GM19395 (cell line): Measurements from ENCODE around the gene PLOD2.

Experiments
- ATAC-seq: cut with Tn5 transposase; IDR thresholded peaks from one replicate; pipeline ENCODE4 v1.9.1; 2021; ENCODE audit warnings: mild to moderate bottlenecking, moderate library complexity; ENCODE audit not compliant: unreplicated experiment

The PLOD2 gene

GRCh38 chr3:146102885-146103284 lies 58.1 kb downstream of the PLOD2 start:
- no peak for ATAC-seq

GRCh38 chr3:146101538-146101937 lies 59.4 kb downstream of the PLOD2 start:
- ATAC-seq = no peak

- no peak for ATAC-seq
Observed at GRCh38 chr3:146100825-146101444, 60.0 kb downstream of the PLOD2 start.

GRCh38 chr3:146100180-146100579 lies 60.8 kb downstream of the PLOD2 start:
- no peak for ATAC-seq

GRCh38 chr3:146099316-146099715 lies 61.7 kb downstream of the PLOD2 start:
- ATAC-seq = no peak

GRCh38 chr3:146093896-146094295 lies 67.1 kb downstream of the PLOD2 start:
- ATAC-seq = no peak

- ATAC-seq = no peak
Observed at GRCh38 chr3:146092230-146092629, 68.8 kb downstream of the PLOD2 start.

GRCh38 chr3:146091397-146091796 lies 69.6 kb downstream of the PLOD2 start:
- peak; percentile 82 for ATAC-seq

GRCh38 chr3:146090521-146090920 lies 70.5 kb downstream of the PLOD2 start:
- ATAC-seq = no peak

GRCh38 chr3:146088840-146089239 lies 72.1 kb downstream of the PLOD2 start:
- no peak for ATAC-seq

GRCh38 chr3:146087116-146087515 lies 73.9 kb downstream of the PLOD2 start:
- no peak for ATAC-seq

- no peak for ATAC-seq
Observed at GRCh38 chr3:146086211-146086610, 74.8 kb downstream of the PLOD2 start.

GRCh38 chr3:146085678-146086077 lies 75.3 kb downstream of the PLOD2 start:
- no peak for ATAC-seq

- ATAC-seq = no peak
Observed at GRCh38 chr3:146080578-146080977, 80.4 kb downstream of the PLOD2 start.

- no peak for ATAC-seq
Observed at GRCh38 chr3:146078031-146078430, 83.0 kb downstream of the PLOD2 start.

GRCh38 chr3:146077181-146077580 lies 83.8 kb downstream of the PLOD2 start:
- ATAC-seq = no peak

GRCh38 chr3:146072824-146073223 lies 88.2 kb downstream of the PLOD2 start:
- no peak for ATAC-seq

- no peak for ATAC-seq
Observed at GRCh38 chr3:146072061-146072460, 88.9 kb downstream of the PLOD2 start.

- no peak for ATAC-seq
Observed at GRCh38 chr3:146071632-146072031, 89.4 kb downstream of the PLOD2 start.

GRCh38 chr3:146067048-146067447 lies 93.9 kb downstream of the PLOD2 start:
- no peak for ATAC-seq

GRCh38 chr3:146065573-146066006 lies 95.4 kb downstream of the PLOD2 start:
- peak; percentile 67 for ATAC-seq

- no peak for ATAC-seq
Observed at GRCh38 chr3:146058241-146058640, 102.7 kb downstream of the PLOD2 start.

GRCh38 chr3:146052791-146053310 lies 108.1 kb downstream of the PLOD2 start:
- ATAC-seq = no peak
